OCI-LY1 (cell line): ENCODE data around the gene STRA6.

Experiments used
- CTCF ChIP-seq: fragments of 200-600 bp; sonication (generic), shearing (Covaris generic); IDR thresholded peaks from 2 replicates; pipeline ENCODE4 v1.5.1; 2017; ENCODE audit warnings: mild to moderate bottlenecking, antibody characterized with exemption, low read length, moderate library complexity, mixed read lengths
- EZH2 ChIP-seq: fragments of 200-600 bp; sonication (generic), shearing (Covaris generic); IDR thresholded peaks from 2 replicates; pipeline ENCODE4 v1.8.0; 2017; ENCODE audit warnings: borderline replicate concordance, mixed run types, mild to moderate bottlenecking, antibody characterized with exemption, low read length, moderate library complexity, mixed read lengths

GRCh38 chr15:74227968-74228722 lies 25.6 kb upstream of the STRA6 start:
- TF ChIP-seq CTCF: no peak
- no peak for TF ChIP-seq EZH2
